HT1080 (cell line): ENCODE data around the gene NOTCH3. TPM values are rescaled to one million over a fixed set of nuclear protein-coding genes. Genes with fewer than 3 reads are reported as not detected.
A peak's percentile ranks its signal among the peaks of the same experiment; 100 is the strongest.

ENCODE experiments used
- DNase-seq: peaks from one replicate; pipeline ENCODE4 v3.0.0-alpha.2; 2015; ENCODE audit warnings: low read depth
- polyA plus RNA-seq, 2 experiments: library from polyadenylated mRNA; depleted of rRNA; stranded (reverse); fragments of >200 nt; gene quantifications; 2 replicates each; pipeline ENCODE4 v1.2.3, GENCODE V29; 2015
- total RNA-seq: library from RNA; depleted of rRNA; stranded (reverse); fragments of >200 nt; shearing (Covaris generic); gene quantifications from 2 replicates; pipeline ENCODE4 v1.2.3, GENCODE V29; 2014; rRNA removed

The NOTCH3 gene
- total RNA-seq = 0.13 and 0.85 TPM in 2 replicates
- 1.5 and 1.8 TPM in 2 replicates for polyA plus RNA-seq (2015; cell fraction: cytosol; rRNA removed)
- 5.7 and 7.1 TPM in 2 replicates for polyA plus RNA-seq (2015; cell fraction: nucleus; rRNA removed)

DNA sequence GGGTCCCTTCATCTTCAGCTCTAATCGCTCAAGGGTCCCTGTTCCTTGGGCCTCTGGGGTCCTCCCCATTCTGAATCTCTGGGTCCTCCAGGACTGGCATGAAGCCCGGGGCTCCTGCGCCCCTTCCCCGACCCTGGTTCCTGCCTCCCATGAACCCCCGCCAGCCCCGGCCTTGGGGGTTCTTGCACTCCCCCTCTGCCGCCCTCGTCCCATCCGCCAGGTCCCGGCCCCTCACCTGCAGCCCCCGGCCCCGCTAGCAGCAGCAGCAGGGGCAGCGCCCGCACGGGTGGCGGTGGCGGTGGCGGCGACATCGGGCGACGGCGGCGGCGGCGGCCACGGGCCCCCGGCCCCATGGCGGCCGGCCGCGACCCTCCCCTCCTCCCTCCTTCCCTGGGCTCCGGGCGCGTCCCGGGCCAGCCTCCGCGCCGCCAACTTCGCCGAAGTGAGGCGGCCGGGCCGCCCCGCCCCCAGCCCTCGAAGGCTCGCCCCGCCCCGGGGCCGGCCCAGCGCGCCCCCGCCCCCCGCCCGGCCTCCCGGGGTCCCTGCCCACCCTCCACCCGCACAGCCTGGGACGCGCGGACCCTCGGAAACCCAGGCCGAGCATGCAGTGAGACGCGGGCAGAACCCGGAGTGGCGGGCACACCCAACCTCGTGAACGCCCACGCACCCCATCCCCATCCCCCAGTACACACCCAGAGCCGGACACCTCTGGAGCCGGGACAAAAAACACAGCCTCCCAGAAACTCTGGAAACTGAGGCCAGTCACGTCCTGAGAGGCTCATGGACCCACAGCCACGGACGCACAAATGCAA is at the start of gene NOTCH3:
Gene NOTCH3, minus strand, starts transcription at position 443 of the 812 bp plus-strand sequence. Its CDS starts 90 bp downstream, at position 353.
- no peak for DNase-seq

DNA sequence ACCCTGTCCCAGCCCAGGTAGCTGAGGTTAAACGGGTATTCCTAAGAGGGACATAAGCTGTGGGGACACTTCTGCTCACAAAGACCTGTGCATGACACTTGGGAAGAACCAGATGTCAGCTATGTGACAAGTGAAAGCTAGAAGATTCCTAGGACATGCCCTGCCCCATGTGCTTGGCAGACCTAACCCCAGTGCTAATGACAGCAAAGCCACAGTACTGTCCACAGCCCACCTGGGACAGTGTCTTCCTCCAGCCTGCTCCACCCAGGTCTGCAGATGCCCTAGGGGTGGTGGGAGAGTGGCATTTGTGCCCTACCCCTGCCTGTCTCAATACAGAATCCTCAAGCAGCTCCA is 49.8 kb upstream of the NOTCH3 start:
- DNase-seq = no peak

DNA sequence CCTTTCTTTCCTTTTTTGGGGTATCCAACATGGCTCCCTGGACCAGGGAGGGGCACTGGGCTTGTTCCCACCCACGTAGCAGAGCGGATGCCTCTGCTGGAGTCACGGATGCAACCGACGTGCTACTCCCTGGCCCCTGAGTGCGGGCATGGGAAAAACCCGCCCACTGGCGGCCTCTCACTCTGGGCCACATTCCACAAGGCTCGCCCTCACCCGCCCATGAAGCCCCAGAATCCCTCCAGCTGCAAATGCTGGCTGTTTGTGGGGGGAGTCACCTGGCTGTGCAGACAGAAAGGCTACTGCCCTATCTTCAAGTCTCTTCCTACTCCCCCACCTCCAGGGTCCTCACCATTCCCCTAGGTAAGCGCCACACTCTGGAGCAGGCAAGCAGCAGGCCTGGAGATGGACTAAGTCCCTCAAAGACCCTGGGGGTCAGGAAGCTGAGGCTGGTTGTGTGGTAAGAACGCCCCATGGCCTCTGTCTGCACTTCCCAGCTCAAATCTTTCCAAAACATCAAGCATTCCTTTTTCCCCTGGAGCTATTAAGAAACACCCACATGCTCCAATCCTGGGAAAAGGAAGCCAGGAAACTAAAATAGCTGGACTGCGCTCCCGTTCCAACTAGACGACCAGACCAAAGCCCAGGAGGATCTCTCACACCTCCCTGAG is 49.3 kb upstream of the NOTCH3 start:
- DNase-seq = peak; percentile 84

DNA sequence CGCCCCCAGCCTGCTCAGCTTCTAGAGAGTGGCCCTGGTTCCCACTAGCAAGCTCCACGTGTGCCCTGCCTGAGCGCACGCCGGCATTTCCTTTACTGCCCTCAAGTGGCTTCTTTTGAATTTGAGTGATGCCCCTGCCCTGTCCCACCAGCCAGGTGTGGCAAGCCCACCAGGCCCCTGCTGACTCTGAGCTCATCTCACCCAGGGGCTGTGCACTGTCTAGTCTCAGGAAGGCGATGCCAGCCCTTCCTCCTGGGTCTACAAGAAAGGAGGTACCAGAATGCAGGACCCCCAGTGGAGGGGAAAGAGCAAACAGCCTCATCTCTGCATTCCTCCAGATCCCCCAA is 48.7 kb upstream of the NOTCH3 start:
- DNase-seq = no peak

DNA sequence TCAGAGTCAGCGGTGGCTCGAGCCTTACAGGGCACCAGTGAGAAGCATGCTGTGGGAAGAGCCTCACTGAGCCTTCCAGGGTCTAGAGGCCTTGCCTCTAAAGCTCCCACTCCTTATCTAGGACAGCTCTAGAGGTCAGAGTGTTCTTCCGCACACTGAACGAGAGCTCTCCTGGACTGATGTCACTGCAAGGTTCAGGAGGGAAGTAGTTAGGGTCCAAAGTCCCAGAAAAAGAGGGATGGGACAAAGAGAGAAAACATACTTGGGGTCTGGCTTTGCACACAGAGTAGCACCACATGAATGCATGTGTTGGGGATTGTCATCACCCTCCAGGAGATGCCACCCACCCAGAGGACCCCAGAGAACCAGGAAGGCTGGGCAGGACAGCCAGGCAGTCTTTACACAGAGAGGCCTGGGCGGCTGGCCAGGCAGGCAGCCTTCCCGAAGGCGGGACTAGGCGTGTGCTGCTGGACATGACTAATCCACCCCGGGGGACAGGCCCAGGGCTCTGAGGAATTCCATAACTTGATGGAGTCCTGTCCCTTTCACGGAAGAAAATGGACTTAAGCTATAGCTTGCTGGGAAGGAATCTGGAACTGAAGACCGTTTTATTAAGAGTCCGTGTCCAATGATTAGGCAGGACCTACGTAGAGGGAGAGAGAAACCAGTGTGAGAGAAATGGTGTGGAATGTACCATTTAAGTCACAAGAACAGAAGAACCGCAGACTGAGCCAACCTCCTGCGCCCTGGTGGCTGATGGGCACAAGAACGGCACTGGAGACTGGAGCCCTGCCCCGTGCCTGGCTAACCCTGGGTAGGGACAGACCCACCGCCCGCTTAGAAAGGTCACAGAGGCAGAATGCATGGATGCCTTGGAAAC is 48.1 kb upstream of the NOTCH3 start:
- peak; percentile 84 for DNase-seq

DNA sequence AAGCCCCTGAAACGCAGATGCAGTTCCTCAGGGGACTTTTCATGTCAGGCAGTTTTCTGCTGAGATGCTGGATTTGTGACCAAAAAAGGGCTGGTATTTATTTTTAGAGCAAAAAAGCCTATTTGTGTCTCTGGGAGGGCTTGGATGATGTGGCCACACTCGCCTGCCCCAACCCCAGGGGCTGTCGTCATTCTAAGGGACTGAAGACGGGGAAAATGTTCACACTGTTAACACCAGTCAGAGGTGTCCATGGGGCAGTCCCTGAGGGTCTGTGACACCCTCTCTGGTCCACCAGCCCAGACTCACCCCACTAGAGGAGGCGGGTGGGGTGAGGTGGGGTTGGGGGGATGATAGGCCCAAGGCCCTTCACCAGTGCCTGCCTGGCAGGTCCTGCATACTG is 47.3 kb upstream of the NOTCH3 start:
- no peak for DNase-seq

DNA sequence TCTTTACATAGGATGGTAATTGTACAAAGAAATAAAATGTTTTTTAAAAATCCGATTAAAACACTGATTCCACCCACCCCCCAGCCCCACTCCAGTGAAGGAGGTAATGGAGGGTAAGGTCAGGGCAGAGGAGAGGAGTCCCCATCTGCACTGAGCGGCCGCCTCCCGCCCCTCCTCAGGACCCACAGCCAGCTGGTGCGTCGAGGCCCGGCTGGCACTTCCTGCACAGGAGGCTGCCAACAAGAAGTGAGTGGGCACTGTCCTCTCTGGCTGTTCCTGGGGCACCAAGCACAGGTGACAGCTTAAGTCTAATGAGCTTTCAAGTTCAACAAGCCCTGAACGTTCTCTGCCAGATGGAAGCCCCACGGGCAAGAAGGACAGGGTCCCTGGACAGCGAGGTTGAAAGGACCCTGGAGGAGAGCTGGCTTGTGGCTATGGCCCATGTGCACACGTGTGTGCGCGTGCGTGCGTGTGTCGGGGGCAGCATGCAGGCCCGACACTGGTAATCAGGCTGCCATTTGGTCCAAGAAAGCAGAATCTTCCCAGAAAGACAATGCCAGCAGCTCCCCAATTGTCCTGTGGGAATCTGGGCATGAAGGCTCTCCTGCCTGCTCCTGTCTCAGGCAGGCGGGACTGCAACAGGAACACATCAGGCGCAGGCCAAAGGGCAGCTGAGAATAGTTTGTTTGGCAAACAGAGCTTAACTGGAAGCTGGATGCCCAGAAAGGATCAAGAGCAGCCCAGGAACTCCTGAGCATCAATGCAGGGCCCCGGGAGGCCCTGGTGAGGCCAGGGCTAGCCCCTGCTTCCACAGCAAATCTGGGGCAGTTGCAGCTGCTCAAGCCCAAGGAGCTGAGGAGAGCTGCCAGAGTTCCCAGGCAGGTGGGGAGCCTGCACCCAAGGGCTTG is 46.6 kb upstream of the NOTCH3 start:
- DNase-seq = no peak

DNA sequence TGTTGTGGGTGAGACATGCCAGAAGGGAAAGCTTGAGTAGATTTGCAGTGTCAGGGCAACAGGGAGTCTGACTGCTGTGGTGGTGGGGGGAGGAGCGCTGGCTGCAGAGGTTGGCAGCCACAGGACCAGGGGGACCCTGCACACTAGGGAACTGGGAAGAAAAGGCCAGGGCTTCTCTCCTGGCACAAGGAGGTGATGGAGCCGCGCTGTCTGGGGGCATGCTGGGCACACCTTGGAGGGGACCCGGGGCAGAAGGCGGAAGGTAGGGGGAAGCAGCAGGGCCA is 45.3 kb upstream of the NOTCH3 start:
- no peak for DNase-seq

DNA sequence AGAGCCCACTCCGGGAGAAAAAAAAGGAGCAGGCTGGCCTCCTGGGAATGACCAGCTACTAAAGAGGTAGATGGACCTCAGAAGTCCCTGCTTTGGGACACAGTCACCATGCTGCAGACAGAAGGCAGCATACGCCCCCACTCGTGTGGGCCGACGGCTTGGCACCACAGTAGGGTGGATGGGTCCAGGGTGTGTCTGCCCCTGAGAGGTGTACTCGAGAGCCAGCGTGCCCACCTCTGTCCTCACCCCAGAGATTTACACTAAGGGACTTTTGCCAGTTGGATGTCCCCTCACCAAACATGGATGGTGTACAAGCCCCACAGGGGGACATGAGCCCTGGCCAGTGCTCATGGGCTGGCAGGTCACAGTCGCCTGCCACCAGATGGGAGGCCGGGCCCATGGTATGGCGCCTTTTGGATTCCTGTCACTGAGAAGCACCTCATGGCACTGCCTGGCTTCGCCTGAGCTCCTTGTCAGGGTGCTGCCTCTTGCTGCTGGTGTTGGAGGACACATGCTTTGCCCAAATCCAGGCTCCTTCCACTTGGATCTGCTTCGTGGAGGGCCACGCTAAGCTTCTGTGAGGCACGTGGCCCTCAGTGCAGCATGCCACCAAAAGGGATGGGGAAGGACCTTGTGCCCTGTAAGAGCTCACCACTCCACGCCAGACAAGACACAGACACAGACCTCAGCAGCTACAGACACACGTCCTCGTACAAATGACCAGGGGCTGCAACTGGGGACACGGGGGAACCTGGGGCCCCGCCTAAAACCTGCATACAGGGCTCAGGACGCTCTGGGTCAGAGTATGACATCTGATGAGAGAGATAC is 44.8 kb upstream of the NOTCH3 start:
- DNase-seq = no peak

DNA sequence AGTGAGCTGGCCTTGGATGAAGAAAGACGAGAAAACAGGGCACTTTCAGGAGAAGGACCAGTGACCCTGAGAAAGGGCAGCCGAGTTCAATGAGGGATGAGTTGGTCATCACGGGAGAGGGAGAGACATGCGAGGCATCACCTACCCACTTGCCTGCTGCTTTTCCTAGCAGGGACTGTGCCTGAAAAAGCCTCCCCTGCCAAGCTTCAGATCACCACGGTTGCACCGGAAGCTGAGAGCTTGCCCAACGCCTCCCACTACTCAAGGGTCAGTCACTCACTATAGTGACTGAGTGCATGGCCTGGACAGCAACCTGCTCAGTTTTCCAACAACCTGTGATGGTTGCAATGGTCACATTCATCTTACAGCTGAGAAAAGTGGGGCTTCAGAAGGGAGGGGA is 44.0 kb upstream of the NOTCH3 start:
- DNase-seq = no peak

DNA sequence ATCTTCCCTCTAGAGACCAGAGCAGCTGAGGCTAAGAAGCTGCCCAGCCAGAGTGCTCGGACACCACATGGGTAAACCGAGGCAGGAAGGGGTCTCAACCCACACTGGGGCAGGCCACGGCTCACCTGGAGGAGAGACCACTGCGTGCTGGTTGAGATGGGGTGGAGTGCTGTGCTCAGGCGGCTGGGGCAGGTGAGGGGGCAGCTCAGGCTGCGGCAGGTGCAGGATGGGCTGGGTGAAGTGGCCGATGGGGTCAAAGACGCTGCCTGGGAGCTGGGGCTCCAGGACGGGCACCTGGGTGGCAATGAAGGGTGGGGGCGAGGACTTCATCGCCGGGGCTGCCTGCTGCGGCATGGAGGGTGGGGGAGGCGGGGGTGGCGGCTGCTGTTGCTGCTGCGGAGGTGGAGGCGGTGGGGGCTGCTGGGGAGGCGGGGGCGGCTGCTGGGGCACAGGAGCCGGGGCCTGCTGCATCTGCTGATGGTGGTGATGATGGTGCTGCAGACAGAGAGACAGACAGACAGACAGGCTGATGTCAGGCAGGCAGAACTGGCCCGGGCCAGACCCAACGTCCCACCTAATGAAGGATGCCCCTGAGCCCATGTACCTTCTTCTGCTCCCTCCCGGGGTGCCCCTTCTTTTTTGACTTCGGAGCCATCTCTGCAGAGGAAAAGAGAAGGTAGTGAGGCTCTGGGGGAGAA is 43.5 kb upstream of the NOTCH3 start:
- no peak for DNase-seq

DNA sequence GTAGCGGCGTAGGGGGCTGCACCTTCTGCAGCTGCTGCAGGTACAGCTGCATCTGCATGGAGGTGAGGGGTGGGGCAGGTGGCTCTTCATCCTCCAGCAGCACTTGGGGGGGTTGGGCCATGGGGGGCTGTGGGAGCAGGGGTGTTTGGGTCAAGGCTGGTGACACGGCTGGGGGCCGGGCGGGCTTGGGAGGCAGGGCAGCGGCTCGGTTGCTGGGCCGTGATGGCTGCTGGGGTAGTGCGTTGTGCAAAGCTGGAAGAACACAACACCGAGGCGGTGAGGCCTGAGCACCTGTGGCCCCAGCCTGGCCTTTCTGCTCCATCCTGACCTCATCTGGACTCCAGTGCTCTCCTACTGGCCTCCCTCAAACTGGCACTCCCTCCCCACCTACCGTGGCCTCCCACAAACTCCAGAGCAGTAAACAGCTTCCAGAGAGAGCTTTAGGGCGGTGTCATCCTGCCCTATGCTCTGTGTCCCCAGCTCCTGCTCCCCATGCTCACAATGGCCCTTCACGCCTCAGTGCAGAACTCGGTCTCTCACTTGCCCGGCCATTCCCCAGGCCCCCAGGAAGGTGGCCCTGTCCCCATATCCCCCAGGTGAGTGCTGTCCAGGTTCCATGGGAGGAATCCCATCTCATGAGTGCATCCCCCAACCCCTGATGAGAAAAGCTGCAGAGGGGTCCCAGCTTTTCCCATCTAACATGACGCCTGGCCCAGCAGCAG is 42.6 kb upstream of the NOTCH3 start:
- no peak for DNase-seq

DNA sequence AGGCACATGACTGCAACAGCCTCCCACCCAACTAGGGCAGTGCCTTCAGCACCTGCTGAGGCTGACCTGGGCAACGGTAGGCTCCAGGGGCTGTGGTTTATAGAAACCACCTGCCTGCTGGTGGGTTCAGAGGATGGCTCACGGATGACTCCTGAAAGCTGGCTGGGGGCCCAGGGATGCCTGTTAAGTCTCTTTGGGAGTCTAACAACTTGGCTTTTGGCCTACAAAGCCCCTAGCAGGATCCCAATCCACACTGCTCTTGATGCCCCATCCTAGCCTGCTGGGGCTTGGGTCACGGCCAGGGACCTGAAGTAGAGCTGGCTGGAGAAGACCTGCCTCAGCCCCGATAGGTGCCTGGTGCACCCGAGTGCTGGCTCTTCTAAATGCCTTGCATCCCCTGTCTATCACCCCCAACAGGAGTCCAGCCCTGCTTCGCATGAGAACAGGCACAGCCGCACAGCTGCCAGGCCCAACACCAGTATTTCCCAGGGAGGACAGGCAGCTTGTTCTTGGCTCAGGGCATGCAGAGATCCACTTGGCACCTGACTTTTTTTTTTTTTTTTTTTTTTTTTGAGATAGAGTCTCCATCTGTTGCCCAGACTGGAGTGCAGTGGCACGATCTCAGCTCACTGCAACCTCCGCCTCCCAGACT is 40.6 kb upstream of the NOTCH3 start:
- DNase-seq = no peak

DNA sequence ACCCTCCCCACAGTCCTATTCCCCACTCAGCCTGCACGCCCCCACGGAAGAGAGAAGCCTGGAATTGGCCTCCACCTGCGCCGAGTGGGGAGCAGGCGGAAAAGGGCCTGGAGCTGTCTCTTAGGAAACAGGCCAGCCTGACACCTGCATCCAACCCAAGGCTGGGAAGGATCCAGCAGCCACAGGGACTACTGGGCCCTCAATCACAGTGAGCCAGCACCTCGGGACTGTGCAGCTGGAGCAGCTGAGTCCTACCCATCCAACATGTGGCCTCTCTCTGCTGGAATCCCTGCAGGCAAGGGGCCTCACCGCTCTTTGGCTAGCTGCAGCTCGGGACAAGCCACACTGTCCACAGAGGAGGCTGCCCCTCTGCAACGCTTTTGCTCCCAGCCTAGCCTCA is 39.7 kb upstream of the NOTCH3 start:
- DNase-seq = no peak

DNA sequence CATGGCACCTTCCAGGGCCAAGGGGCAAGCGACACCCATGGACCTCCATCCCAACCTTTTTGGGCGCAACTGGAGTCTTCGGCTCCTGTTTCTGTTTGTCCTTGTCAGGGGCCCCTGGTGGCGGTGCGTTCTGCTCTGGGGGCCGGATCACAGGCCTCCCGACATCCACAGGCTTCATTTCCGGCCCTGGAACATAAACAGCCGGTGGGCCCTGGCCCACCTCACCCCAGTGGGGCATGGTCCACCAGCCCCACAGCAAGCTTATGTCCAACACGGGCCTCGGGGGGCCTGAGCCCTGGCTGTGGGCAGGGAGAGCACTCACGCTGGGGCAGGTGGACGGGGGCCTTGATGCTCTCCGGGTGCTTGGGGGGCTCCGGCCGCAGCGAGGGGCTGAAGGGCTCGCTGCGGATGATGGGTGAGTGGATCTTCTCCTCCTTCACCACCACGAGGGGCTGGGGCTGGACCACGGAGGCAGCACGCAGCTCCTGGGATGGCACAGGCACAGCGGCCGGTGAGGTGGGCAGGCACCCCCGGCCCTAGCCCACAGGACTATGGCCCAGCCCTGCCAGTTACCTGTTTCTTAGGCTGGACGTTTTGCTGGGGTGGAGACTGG is 38.6 kb upstream of the NOTCH3 start:
- DNase-seq = no peak

DNA sequence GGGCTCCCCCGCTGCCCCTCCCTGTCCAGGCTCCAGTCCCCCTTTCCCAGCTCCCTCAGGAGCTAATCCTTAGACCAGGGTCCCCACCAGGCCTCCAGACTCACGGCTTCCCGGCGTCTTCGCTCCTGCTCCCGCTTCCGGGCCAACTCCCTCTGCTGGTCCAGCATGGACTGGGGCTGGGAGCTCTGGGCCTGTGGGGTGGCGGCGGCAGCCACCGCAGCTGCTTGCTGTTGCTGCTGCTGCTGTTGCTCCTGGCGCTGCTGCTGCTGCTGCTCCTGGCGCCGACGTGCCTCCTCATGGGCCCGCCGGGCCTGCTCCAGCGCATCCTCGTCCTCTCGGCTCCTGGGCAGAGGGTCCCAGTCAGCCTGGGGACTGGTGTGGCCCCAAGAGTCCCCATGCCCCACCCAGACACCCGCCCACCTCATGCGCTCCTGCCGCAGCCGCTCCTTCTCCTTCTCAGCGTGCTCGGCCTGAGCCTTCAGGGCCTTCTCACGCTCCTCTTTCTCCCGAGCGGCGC is 37.9 kb upstream of the NOTCH3 start:
- DNase-seq = no peak

DNA sequence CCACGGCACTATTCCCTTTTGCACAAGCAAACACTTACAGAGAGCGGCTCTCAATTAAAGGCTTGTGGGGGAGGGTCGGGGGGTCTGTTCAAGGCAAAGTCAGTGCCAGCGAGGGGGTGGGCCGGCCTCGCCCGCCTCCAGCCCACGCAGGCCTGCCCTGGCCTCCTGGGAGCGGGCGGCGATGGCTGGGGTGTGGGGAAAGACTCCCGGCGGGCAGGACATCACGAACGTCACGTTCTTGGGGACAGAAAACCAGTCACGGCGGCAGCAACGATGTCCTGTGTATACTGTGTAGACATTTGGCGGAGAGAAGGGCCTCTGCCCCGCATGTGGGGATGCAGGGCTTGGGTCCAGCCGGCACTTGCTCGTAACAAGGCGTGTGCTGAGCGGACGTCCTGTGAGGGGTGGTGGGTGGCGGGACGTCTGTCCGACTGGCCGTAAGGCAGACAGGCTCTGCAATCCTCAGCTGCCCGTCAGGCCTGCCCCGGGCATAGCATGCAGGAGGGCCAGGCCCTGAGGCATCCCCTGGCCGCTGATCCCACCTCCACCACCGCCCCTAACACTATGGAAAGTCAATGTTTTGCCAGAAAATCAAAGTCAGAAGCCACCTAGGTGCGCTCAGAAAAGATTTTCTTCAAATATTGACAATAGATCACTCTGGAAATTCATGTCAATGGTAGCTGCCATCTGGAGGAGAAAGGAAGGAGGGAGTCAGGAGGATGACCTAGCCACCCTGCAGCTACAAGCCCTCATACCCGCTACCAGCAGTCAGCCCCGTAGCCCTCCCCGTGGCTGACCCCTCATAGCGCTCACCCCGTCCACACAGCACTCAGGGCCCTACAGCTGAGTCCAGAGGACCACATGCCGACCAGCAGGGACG is 37.2 kb upstream of the NOTCH3 start:
- DNase-seq = no peak
